Lower leg skin (tissue), 3 donors: ENCODE measurements around the gene CERCAM.

Experiments
- POLR2A ChIP-seq, 2 donors: fragments of 450-650 bp; IDR thresholded peaks; one replicate each; pipeline ENCODE4 v1.6.1; 2016 to 2017; ENCODE audit warnings: antibody characterized with exemption in 2 of 2, mild to moderate bottlenecking in 1 of 2, moderate library complexity in 1 of 2
- TF ChIP-seq, protein P1 (sequence below), 3 donors: fragments of 450-650 bp; IDR thresholded peaks; one replicate each; pipeline ENCODE4 v1.5.1; 2016; ENCODE audit warnings: antibody characterized with exemption in 3 of 3, mild to moderate bottlenecking in 3 of 3, moderate library complexity in 2 of 3

DNA sequence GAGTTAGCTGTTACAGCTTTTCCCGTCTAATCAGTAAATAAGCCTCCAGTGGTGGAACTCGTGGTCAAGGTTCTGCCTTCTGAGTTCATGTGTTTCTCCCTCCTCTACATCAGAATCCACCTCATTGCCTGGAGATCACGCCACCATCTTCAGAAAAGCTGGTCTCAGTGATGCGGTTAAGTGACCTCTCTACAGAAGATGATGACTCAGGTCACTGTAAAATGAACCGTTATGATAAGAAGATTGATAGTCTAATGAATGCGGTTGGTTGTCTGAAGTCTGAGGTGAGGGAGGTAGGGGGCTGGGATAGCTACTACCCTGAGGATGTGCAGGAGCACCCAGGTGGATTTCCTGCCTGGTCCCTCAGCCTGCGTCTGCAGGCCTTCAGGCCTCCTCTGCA lies 48.4 kb downstream of the CERCAM start:
- TF ChIP-seq, protein P1, sequence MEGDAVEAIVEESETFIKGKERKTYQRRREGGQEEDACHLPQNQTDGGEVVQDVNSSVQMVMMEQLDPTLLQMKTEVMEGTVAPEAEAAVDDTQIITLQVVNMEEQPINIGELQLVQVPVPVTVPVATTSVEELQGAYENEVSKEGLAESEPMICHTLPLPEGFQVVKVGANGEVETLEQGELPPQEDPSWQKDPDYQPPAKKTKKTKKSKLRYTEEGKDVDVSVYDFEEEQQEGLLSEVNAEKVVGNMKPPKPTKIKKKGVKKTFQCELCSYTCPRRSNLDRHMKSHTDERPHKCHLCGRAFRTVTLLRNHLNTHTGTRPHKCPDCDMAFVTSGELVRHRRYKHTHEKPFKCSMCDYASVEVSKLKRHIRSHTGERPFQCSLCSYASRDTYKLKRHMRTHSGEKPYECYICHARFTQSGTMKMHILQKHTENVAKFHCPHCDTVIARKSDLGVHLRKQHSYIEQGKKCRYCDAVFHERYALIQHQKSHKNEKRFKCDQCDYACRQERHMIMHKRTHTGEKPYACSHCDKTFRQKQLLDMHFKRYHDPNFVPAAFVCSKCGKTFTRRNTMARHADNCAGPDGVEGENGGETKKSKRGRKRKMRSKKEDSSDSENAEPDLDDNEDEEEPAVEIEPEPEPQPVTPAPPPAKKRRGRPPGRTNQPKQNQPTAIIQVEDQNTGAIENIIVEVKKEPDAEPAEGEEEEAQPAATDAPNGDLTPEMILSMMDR (IDR thresholded peaks at IDR 0.05), result no peak
- no peak for TF ChIP-seq POLR2A (IDR thresholded peaks at IDR 0.05)
